Colon (tissue), 2 donors: ENCODE data around the gene NCKAP1.
A peak's percentile ranks its signal among the peaks of the same experiment; 100 is the strongest.
"Not testable (repeated sequence)": the region's sequence is repeated elsewhere in the genome, so short reads cannot be mapped to it uniquely, and the experiment has no call there.

Source experiments
- FAIRE-seq: peaks from 2 replicates; lab custom pipeline; 2012; peaks lifted over from hg19 to GRCh38; lab: Jason Lieb, UNC
- donor health status: control.
- donor health status: control.

NCKAP1 gene, protein sequence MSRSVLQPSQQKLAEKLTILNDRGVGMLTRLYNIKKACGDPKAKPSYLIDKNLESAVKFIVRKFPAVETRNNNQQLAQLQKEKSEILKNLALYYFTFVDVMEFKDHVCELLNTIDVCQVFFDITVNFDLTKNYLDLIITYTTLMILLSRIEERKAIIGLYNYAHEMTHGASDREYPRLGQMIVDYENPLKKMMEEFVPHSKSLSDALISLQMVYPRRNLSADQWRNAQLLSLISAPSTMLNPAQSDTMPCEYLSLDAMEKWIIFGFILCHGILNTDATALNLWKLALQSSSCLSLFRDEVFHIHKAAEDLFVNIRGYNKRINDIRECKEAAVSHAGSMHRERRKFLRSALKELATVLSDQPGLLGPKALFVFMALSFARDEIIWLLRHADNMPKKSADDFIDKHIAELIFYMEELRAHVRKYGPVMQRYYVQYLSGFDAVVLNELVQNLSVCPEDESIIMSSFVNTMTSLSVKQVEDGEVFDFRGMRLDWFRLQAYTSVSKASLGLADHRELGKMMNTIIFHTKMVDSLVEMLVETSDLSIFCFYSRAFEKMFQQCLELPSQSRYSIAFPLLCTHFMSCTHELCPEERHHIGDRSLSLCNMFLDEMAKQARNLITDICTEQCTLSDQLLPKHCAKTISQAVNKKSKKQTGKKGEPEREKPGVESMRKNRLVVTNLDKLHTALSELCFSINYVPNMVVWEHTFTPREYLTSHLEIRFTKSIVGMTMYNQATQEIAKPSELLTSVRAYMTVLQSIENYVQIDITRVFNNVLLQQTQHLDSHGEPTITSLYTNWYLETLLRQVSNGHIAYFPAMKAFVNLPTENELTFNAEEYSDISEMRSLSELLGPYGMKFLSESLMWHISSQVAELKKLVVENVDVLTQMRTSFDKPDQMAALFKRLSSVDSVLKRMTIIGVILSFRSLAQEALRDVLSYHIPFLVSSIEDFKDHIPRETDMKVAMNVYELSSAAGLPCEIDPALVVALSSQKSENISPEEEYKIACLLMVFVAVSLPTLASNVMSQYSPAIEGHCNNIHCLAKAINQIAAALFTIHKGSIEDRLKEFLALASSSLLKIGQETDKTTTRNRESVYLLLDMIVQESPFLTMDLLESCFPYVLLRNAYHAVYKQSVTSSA

DNA sequence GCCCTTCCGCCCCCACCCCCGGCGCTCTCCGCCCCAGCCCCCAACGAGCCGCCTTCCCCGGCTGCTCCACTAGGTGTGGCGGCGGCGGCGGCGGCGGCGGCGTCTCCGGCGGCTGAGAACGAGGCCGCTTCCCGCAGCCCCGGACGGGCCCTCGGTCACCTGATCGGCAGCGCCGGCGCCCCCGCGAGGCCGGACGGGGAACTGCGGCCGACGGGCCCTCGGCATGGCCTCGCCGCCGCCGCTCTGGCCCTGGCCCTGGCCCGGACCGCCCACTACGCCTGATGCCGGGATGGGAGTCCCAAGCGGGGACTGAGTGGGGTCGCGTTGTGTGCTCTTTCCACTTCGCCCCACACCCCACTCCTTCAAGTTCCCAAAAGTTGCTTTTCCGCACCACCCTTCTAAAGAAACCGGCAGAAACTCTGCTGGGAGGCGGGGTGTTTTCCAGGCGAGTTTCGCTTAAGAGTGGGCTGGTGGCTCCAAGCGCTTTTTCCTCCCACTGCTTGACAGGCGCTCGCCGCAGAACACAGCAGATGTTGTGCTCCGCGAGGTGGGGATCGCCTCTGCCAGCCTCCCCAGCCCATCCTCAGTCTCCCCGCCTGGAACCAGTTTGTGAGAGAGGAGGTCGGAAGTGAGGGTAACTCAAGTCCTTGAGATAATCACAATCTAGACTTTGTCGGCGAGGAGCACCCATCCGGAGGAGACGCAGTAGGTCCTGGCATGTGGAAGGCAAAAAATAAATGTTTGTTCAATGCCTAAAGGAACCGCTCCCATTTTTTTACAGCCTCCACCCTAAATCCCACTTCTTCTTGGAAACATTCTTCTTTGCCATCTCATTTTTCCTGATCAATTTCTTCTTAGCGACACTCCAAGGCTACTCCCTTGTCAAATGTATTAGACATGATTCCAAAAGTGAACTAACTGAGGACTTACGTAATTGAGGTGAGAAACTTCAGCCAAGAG is at the start of gene NCKAP1:
NCKAP1 (minus strand) TSS at position 117 of the 960 bp plus-strand sequence. CDS start 358 bp downstream, outside the sequence.
- no peak for FAIRE-seq

DNA sequence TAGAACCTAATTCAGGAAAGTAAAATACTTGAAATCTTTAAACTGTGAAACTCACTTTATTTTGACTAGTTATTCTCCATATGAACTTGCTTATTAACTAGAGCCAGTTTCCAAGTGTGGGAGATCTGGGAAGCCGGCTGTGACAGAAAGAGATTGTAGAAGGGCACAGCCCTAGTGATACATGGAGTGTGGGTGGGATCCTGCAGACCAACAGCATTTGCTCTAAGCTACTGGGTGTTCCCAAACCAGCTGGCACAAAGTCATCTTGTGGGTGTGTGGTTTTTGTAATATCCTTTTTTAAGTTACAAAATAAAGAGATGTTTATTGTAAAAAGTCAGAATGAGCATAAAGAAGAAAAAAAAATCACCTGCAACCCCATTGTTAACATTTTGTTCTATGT is 43.7 kb upstream of the NCKAP1 start:
- FAIRE-seq = no peak

DNA sequence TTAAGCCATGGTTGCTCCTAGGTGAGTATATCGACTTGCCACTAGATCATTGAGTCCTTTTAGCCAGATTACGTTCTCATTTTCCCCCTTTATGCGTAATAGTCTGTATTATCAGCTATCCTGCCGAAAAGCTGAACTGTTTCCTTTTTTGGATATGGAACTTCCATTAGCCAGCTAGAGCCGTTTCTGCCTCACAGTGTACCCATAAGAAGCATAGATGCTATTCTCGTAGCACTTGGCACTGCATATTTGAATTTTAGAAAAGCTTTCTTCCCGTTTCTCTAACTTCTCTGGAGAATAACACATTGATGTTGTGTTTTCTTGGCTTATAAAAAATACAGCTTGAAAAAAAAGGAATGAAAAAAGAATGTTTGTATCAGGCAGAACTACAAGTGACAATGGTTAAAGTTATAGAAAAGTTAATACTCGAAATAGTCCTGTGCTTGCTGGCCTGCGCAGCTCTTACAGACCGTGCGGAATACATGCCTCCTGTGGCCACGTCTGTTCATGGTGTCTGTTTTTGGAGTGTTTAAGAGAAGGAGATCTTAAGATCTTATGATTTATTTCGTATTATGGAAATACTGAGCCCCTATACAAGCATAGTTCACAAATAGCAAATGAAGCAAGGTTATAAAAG is 41.0 kb upstream of the NCKAP1 start:
- FAIRE-seq = no peak

DNA sequence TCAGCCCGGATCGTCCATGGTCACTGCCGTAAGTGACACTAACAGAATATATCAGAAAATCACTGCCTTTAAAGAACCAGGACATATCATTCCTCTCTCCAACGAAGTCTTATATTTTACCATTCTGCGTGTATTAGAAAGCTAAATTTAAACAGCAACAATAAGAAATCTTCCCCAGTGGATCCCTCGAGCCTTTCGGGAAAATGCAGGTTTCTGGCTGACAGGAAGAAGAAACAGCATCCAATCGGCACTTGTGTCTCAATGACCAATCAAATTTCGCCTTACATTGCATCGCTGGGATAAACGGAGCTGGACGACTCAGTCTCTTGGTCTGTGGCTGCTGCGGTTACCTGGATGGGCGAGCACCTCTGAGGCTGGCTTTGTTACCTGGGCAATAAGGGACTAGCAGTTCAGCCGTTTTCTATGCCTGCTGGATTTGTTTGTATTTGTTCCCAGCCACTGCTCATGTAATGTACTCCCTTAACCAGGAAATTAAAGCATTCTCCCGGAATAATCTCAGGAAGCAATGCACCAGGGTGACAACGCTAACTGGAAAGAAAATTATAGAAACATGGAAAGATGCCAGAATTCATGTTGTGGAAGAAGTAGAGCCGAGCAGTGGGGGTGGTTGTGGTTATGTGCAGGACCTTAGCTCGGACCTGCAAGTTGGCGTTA is 40.3 kb upstream of the NCKAP1 start, which contains the start of gene DUSP19:
DUSP19 (plus strand) TSS at position 284 of the 675 bp plus-strand sequence; CDS start at position 471, 187 bp downstream.
- peak; percentile 79 for FAIRE-seq

DNA sequence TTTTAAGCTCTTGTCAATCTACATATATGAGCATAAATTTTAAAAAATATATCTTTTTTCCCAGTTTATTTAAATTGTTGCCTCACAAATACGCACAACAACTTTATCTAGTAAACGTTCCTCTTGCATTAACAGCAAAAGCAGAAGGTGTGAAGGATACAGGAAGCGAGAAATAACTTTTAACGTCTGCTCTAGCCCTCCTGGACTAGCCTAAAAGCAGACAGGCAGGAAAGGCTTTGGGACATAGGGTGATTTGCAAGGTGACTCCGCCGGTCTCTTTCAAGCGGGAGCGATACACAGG is 39.9 kb upstream of the NCKAP1 start:
- no peak for FAIRE-seq

DNA sequence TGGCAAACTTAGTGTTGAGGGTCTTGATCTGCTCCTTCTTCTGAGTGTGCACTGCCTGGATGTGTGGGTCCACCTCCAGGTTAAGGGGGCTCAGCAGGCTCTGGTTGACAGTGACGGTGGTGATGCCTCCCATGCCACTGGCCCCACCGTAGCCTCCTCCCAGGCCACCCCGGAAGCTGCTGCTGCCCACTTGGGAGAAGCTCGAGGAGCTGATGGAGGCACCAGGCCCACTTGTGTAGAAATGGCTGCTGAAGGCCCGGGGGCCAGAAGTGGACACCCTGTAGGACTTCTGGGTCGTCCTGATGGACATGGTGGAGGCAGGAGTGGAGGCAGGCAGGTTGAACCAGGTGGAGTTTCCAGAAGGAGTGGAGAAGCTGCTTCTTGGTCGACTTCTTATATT is 33.9 kb upstream of the NCKAP1 start:
- no peak for FAIRE-seq

DNA sequence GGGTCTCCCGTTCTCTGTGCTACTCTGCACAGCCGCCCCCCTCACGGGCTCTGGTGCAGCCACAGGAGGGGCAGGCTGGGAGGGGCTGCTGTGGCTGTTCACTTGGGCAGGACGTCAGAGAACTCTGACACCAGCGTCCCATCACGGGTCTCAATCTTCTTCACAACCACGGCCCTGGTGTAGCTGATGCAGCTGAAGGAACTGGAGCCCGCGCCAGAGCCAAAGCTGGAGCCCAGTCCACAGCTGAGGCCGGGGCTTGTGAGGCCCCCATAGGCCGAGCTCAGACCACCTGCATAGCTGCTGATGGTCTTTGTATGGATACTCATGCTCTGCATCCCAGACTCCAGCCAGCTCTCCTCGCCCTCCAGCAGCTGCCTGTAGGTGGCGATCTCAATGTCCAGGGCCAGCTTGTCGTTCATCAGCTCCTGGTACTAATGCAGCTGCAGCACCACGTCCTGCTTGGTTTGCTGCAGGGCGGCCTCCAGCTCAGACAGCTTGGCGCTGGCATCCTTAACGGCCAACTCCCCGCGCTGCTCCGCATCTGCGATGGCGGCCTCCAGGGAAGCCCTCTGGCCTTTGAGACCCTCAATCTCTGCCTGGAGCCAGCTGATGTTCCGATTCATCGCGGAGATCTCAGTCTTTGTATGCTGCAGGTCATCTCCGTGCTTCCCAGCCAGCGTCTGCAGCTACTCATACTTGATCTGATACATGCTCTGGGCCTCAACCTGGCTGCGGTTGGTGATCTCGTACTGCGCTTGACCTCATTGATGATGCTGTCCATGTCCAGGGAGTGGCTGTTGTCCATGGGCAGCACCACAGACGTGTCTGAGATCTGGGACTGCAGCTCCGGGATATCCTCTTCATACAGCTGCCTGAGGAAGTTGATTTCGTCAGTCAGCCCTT is 32.9 kb upstream of the NCKAP1 start:
- FAIRE-seq = no peak

DNA sequence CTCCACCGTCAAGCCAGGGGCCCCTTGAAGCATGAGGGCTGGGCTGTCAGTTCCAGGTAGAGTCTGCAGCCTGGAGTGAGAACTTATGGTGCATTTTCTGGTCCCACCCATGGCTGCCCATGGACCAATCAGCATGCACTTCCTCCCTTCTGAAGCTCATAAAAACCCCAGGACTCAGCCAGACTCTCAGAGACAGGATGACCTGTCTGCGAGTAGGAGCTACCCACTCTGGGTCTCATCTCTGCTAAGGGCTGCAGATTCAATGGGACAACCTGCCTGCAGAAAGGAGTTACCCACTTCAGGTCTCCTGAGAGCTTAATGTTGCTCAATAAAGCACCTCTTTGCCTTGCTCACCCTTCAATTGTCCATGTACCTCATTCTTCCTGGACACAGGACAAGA is 30.9 kb upstream of the NCKAP1 start:
- FAIRE-seq = no peak

DNA sequence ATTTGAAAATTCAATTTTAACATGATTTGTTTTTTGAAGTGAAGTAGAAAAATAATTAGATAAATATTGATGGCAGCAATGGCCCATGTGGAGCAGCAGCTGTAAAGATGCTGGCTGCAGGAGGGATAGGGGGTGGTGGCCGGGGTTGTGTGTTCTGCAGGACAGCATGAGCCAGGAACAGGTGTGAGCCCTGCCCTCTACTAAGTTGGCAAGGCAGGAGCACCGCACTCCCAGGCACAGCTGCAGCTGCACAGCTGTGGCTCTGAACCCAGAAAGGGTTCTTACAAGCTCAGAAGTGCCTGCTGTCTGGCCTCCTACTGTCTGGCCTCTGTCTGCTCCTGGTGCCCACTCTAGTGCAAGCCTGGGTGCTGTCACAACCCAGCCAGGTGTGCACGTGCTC is 30.3 kb upstream of the NCKAP1 start:
- no peak for FAIRE-seq

DNA sequence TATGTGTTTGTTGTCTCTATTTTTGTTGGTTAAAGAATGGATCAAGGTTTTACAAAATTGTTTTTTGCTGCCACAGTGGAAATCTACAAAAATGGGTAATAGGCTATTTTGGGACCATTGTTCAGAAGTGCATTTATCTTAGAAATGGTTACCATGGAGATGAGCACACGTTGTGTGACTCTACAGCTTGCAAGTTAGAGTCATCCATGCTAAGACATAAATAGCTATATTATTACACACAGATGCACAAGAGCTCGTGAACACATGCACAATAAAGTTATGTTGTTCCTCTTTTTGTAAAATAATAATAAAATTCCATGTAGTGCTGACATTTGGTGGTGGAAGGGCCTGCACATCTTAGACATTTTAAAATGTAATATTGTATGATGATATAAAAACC is 24.8 kb upstream of the NCKAP1 start:
- FAIRE-seq = no peak

DNA sequence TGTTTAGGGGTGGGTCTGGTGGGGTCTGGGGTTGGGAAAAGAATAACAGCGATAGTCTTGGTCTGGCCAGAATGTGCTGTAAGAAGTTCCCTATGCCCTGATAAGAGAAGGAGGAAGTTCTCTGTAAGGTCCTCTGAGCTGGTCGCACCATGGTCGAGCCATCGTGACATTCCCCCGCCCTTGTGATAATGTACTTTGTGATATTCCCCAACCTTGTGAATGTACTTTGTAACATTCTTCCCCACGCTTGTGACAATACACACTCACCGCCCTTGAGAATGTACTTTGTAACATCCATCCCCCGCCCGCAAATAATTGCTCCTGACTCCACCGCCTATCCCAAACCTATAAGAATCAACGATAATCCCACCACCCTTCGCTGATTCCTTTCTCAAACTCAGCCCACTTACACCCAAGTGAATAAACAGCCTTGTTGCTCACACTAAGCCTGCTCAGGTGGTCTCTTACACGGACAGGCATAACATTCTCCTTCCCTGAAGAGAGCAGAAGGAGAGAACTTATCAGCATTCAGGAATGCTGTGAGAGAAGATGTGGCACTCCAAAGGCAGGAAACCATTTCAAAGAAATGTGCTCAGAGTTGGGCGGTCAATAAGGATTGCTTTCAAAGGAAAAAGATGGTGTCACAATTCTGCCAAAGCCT is 22.4 kb upstream of the NCKAP1 start:
- FAIRE-seq = no peak

DNA sequence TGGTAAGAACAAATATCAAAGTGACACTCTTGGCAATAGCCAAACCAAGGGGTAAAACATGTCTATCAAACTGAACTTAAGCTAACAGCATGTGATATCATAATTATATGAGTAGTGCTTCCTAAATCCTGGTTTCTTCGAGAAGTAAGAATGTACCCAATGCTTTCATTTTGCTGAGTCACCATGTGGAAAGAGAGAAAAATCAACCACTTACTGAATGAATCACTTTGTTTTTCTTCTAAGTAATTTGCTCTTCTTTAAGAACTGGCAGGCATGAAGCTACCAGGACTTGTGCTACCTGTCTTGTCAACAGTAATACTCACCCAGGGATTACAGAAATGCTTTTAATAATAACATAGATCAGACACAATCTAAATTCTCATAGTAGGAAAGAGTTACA is 21.3 kb upstream of the NCKAP1 start:
- FAIRE-seq = no peak

DNA sequence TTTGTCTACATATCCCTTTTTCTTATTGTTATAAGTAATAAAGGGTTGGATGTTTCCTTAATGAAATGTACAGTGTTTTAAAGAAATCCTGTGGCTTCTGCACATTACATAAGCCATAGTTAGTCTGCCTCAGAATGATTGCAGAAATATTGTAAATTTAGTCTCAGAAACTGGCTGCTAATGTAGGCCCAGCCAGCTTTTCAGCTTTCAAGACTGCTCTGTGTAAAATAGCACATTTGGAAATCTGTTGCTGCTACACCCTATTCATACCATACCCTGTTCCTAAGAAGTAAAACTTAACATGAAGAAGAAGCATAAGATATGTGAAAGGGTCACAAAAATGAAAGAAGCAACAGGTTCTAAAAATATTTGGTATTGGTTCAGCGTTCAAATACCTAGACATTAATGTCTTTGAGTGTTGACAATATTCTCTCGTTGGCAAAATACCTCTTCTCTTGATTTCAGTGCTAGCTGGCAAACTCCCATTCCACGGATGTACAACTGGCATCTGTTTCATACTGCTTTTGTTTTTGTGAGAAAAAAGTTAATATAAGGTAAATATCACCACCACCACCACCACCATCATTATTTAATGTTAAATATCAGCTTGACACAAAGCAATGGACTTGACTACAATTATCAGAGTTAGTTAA is 19.2 kb upstream of the NCKAP1 start:
- FAIRE-seq = no peak

DNA sequence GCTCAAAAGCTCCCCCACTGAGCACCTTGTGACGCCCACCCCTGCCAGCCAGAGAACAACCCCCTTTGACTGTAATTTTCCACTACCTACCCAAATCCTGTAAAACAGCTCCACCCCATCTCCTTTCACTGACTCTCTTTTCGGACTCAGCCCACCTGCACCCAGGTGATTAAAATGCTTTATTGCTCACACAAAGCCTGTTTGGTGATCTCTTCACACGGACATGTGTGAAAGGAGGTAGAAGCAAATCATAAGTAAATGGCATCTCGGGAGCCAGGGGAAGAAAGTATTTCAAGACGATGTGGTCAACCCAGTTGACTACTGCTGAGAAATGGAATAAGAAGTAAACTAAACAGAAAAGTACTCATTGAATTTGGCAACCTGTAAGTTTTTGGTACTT is 11.2 kb upstream of the NCKAP1 start:
- FAIRE-seq = no peak

DNA sequence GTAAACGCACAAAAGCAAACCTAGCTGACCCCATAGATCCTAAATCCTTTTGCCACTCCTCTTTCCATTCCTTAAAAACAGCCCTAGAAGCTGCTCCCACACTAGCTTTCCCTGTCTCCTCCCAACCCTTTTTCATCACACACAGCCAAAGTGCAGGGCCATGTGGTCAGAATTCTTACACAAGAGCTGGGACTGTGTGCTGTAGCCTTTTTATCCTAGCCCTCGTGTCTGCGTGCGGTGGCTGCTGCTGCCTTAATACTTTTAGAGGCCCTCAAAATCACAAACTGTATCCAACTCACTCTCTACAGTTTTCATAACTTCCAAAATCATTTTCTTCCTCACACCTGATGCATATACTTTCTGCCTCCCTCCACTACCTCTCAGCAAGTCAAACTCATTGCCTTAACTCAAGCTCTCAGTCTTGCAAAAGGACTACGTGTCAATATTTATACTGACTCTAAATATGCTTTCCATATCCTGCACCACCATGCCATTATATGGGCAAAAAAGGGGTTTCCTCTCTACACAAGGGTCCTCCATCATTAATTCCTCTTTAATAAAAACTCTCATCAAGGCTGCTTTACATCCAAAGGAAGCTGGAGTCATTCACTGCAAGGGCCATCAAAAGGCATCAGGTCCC is 9.3 kb upstream of the NCKAP1 start:
- not testable (repeated sequence) for FAIRE-seq

DNA sequence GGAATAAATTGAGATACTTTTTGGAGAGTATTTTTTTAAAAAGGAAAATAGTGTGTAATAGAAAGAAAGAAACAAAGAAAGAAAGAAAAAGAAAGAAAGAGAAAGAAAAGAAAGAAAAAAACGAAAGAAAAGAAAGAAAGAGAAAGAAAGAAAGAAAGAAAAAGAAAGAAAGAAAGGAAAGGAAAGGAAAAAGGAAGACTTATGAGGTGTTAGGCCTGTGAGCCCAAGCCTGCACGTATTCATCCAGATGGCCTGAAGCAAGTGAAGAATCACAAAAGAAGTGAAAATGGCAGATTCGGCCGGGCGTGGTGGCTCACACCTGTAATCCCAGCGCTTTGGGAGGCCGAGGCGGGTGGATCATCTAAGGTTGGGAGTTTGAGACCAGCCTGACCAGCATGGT is 5.3 kb upstream of the NCKAP1 start:
- FAIRE-seq = not testable (repeated sequence)

DNA sequence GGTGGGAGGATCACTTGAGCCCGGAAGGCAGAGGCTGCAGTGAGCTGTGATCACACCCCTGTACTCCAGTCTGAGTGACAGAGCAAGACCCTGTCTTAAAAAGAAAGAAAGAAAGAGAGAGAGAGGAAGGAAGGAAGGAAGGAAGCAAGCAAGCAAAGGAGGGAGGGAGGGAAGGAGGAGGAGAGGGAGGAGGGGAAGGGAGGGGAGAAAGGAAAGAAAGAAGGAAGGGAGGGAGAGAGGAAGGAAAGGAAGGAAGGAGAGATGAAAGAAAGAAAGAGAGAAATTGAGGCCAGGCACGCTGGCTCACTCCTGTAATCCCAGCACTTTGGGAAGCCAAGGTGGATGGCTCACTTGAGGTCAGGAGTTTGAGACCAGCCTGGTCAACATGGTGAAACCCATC is 2.3 kb upstream of the NCKAP1 start:
- FAIRE-seq = no peak
